K562 (cell line): ENCODE data around the gene APOO. TPM values are rescaled to one million over a fixed set of nuclear protein-coding genes. Genes with fewer than 3 reads are reported as not detected.

Experiments
- ATAC-seq: fragments of 200-7000 bp; cut with Tn5 transposase; 3 replicates; pipeline ENCODE4 v1.9.1; 2020; ENCODE audit warnings: moderate library complexity
- BruUV-seq: library from RNA; stranded (reverse); fragments of 400-500 nt; replicated peaks from 2 replicates; lab custom pipeline; 2021; lab: Mats Ljungman, UMichigan
- CTCF ChIA-PET: fragments of 300-600 bp; formaldehyde crosslinking; extraction: SDS; loops from one replicate; lab custom pipeline; 2021; ENCODE audit warnings: low intra/inter-chr PET ratio; lab: Yijun Ruan, JAX
- POLR2A ChIA-PET: fragments of 300-600, 350-650 bp; sonication (Branson Sonifier 250); formaldehyde crosslinking; extraction: SDS; loops from one replicate; lab custom pipeline; 2021; ENCODE audit warnings: antibody characterized with exemption, inconsistent platforms; lab: Yijun Ruan, JAX
- DNase-seq, 4 experiments: peaks; one replicate each; pipeline versions ENCODE4 v3.0.0 to v3.0.0-alpha.2; 2011 to 2018; ENCODE audit warnings: low spot score in 3 of 4, mixed read lengths in 3 of 4; ENCODE audit errors: extremely low read depth in 1 of 4
- FAIRE-seq: peaks from 2 replicates; lab custom pipeline; 2011; peaks lifted over from hg19 to GRCh38; lab: Jason Lieb, UNC
- H2AFZ ChIP-seq: 2 replicates; pipeline ENCODE4 v1.6.0; 2011; ENCODE audit warnings: low read depth, low read length, control low read depth, inconsistent platforms
- H3K27ac ChIP-seq: fragments of 200-600 bp; 3 replicates; pipeline ENCODE4 v1.8.0; 2011; ENCODE audit warnings: low read depth, mild to moderate bottlenecking, control low read depth, inconsistent platforms, low read length, moderate library complexity, mixed read lengths; ENCODE audit errors: extremely low read depth
- H3K27me3 ChIP-seq, 2 experiments: fragments of 300-600 bp in 1 of 2; 2 replicates in 1 of 2; 3 replicates in 1 of 2; pipeline versions ENCODE4 v1.6.0 to v1.8.0; 2011; ENCODE audit warnings: inconsistent platforms in 2 of 2, low read length in 2 of 2, mild to moderate bottlenecking in 1 of 2, mixed read lengths in 1 of 2, moderate library complexity in 1 of 2; ENCODE audit not compliant: control insufficient read depth in 2 of 2, insufficient read depth in 2 of 2
- H3K36me3 ChIP-seq: fragments of 300-600 bp; 3 replicates; pipeline ENCODE4 v1.8.0; 2011; ENCODE audit warnings: mild to moderate bottlenecking, low read length, inconsistent platforms; ENCODE audit not compliant: control insufficient read depth, insufficient read depth
- H3K4me1 ChIP-seq, 2 experiments: fragments of 200-600 bp in 1 of 2; replicated peaks in 1 of 2; 2 replicates in 1 of 2; 3 replicates in 1 of 2; pipeline versions ENCODE4 v1.5.1 to v1.8.0; 2011; ENCODE audit warnings: inconsistent platforms in 2 of 2, low read length in 2 of 2, mild to moderate bottlenecking in 1 of 2, mixed read lengths in 1 of 2, moderate library complexity in 1 of 2; ENCODE audit not compliant: control insufficient read depth in 2 of 2, insufficient read depth in 2 of 2
- H3K4me2 ChIP-seq: 2 replicates; pipeline ENCODE4 v1.6.1; 2011; ENCODE audit warnings: low read length, control low read depth, inconsistent platforms, mixed read lengths; ENCODE audit not compliant: insufficient read depth
- H3K4me3 ChIP-seq: fragments of 200-600 bp; sonication (generic), shearing (Covaris generic); 2 replicates; pipeline ENCODE4 v1.5.1; 2016; ENCODE audit warnings: control low read depth, inconsistent platforms
- H3K79me2 ChIP-seq: fragments of 200-600 bp; 3 replicates; pipeline ENCODE4 v1.8.0; 2011; ENCODE audit warnings: low read length, inconsistent platforms; ENCODE audit not compliant: control insufficient read depth, insufficient read depth
- H3K9ac ChIP-seq, 2 experiments: 2 replicates each; pipeline versions ENCODE4 v1.6.0 to v1.6.1; 2011; ENCODE audit warnings: low read depth in 2 of 2, low read length in 2 of 2, control low read depth in 1 of 2, inconsistent platforms in 1 of 2, mild to moderate bottlenecking in 1 of 2, mixed read lengths in 1 of 2; ENCODE audit not compliant: insufficient read depth in 1 of 2
- H3K9me1 ChIP-seq: one replicate; pipeline ENCODE4 v1.6.0; 2011; ENCODE audit warnings: inconsistent platforms, mild to moderate bottlenecking, low read length, moderate library complexity; ENCODE audit not compliant: control insufficient read depth, insufficient read depth
- H3K9me3 ChIP-seq: replicated peaks from 2 replicates; pipeline ENCODE4 v1.5.1; 2011; ENCODE audit warnings: low read depth, low read length, inconsistent platforms; ENCODE audit not compliant: control insufficient read depth, insufficient read depth
- H4K20me1 ChIP-seq: replicated peaks from 2 replicates; pipeline ENCODE4 v1.6.1; 2011; ENCODE audit warnings: low read length, inconsistent platforms, mixed read lengths; ENCODE audit not compliant: control insufficient read depth, insufficient read depth
- ARNT ChIP-seq, 2 experiments: fragments of 450-650 bp; IDR thresholded peaks; 2 replicates each; pipeline ENCODE4 v1.6.1; 2016; ENCODE audit warnings: mild to moderate bottlenecking in 1 of 2
- CBX1 ChIP-seq: sonication (generic); IDR thresholded peaks from 2 replicates; pipeline ENCODE4 v1.6.1; 2016; ENCODE audit warnings: antibody characterized with exemption, low read depth, mild to moderate bottlenecking
- ESRRA ChIP-seq: fragments of 450-650 bp; IDR thresholded peaks from 2 replicates; pipeline ENCODE4 v1.6.1; 2014; ENCODE audit warnings: low read depth, mild to moderate bottlenecking, moderate library complexity, borderline replicate concordance
- FOXK2 ChIP-seq, 2 experiments: fragments of 450-650 bp; IDR thresholded peaks in 1 of 2; conservative IDR thresholded peaks in 1 of 2; 2 replicates each; pipeline ENCODE4 v1.6.1; 2016; ENCODE audit warnings: low read depth in 2 of 2, mild to moderate bottlenecking in 1 of 2
- GATA2 ChIP-seq: sonication (generic); formaldehyde crosslinking; IDR thresholded peaks from 2 replicates; pipeline ENCODE4 v1.4.0; 2020; ENCODE audit warnings: mild to moderate bottlenecking, missing genetic modification reagents
- HNRNPUL1 ChIP-seq: fragments of 200-400 bp; formaldehyde crosslinking; IDR thresholded peaks from 2 replicates; pipeline ENCODE4 v1.6.1; 2017; ENCODE audit warnings: low read length
- NFE2L1 ChIP-seq: fragments of 450-650 bp; IDR thresholded peaks from 2 replicates; pipeline ENCODE4 v1.6.1; 2016; ENCODE audit warnings: missing genetic modification characterization, low read depth, mild to moderate bottlenecking, missing compliant biosample characterization, moderate library complexity, borderline replicate concordance
- TRIM28 ChIP-seq: fragments of 450-650 bp; IDR thresholded peaks from 2 replicates; pipeline ENCODE4 v1.6.1; 2017
- ZNF57 ChIP-seq: fragments of 450-650 bp; formaldehyde crosslinking; IDR thresholded peaks from 2 replicates; pipeline ENCODE4 v1.4.0; 2020; ENCODE audit warnings: mild to moderate bottlenecking, moderate library complexity
- WGBS: fragments of 100-300 bp; shearing (Covaris generic); methylation state at CpG from one replicate; pipeline ENCODE4 v1.1.6; 2016; ENCODE audit warnings: low coverage, mixed read lengths; ENCODE audit not compliant: insufficient coverage; ENCODE audit errors: missing lambda C conversion rate; 5-methylcytosine and 5-hydroxymethylcytosine counted together
- in situ Hi-C: fragments of 300-500 bp; cut with MboI; formaldehyde crosslinking; loops from 4 replicates; pipeline ENCODE4 v1.15.0; 2018; ENCODE audit warnings: inconsistent platforms, mixed read lengths
- intact Hi-C: fragments of 100-400 bp; cut with micrococcal nuclease; formaldehyde crosslinking; loops from 2 replicates; pipeline ENCODE4 v1.14.2; 2022
- polyA plus RNA-seq, 8 experiments: library from polyadenylated mRNA; depleted of rRNA in 4 of 8; stranded (reverse) in 5 of 8; unstranded in 3 of 8; fragments of >200 nt; fragmentation: Nextera tagmentation in 2 of 8; fragmentation: Illumina TruSeq in 1 of 8; extraction: Ambion mirVana in 2 of 8; extraction: Trizol in 1 of 8; gene quantifications; 2 replicates each; pipeline versions ENCODE4 v1.2.1 to v1.2.3, GENCODE V29; 2011 to 2014; ENCODE audit warnings: inconsistent platforms in 1 of 8, missing spikeins in 1 of 8
- total RNA-seq, 7 experiments: library from RNA; depleted of rRNA in 6 of 7; stranded (reverse); fragments of >200 nt in 6 of 7; fragmentation: Illumina TruSeq in 2 of 7; extraction: Trizol in 2 of 7; gene quantifications; 2 replicates each; pipeline versions ENCODE4 v1.2.1 to v1.2.3, GENCODE V29; 2011 to 2021; ENCODE audit warnings: low replicate concordance in 1 of 7
- TF ChIP-seq, protein P1 (sequence below): fragments of 250-450 bp; sonication (Bioruptor Pico); IDR thresholded peaks from 2 replicates; pipeline ENCODE4 v1.5.0; 2020; ENCODE audit warnings: mild to moderate bottlenecking
- TF ChIP-seq, protein P2 (sequence below), 3 experiments: IDR thresholded peaks in 2 of 3; conservative IDR thresholded peaks in 1 of 3; 2 replicates each; pipeline ENCODE4 v1.5.1; 2011 to 2012; ENCODE audit warnings: low read length in 3 of 3, mild to moderate bottlenecking in 3 of 3, control low read depth in 2 of 3, improper control_type of control experiment in 1 of 3, inconsistent platforms in 1 of 3, low read depth in 1 of 3, mixed read lengths in 1 of 3, moderate library complexity in 1 of 3; ENCODE audit not compliant: insufficient read depth in 2 of 3

Gene APOO
- total and polyA plus RNA-seq, 9 of the 15 experiments (the other 6 are each of a cell fraction or from before 2014, with no cell fraction given), result 37.3 to 76.4 (median 60.8) TPM

DNA sequence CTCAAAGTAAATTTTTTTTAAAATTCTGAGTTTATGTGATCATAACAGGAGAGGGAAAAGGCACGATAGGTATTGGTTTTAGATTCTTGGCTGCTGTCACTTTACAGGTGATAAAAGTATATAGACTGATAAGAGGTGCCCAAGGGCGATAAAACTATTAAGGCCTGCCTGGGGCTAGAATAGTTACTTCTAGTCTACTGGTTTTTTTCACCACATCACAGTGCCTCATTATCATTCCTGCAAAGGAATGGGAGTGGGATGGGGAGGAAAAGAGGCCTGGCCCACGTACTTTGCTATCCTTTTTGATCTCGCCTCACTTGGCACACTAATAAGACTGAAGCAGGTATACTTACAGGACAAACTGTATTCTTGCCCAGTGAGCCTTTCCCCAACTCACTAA is 46.7 kb upstream of the APOO start:
- H3K4me1 ChIP-seq, result peaks cover 3% of the 10 kb centered on the region in 2 experiments; a peak in 2 of 5 replicates
- peak overlapping the region; percentile 82 for H3K4me2 ChIP-seq
- peaks cover 2% of the 10 kb centered on the region; the same call in 1 of the 3 replicates for H3K79me2 ChIP-seq
- no peaks in the 10 kb centered on the region for H3K27me3 ChIP-seq
- no peak overlapping the region for H3K4me3 ChIP-seq
- no peaks in the 10 kb centered on the region for H3K9me3 ChIP-seq
- CTCF ChIA-PET, result interaction anchor here (0.6 kb wide), 1 partner anchor 365 kb away, joined by 3 read pairs; no protein-coding TSS in a partner anchor
- no peak; the same call in 2 of the 3 replicates for ATAC-seq
- POLR2A ChIA-PET, result no interaction called here
- WGBS, result 43% methylated on average over 4 of the region's 4 CpGs
- no peak for FAIRE-seq
- H4K20me1 ChIP-seq, result no peaks in the 10 kb centered on the region
- peak overlapping the region in 1 of 2 experiments; percentile 84; a peak in 2 of 4 replicates for H3K9ac ChIP-seq
- no peaks in the 10 kb centered on the region for H3K9me1 ChIP-seq
- H3K36me3 ChIP-seq, result no peaks in the 10 kb centered on the region
- H3K27ac ChIP-seq, result peak overlapping the region; percentile 86
- no TSS peak for BruUV-seq
- in situ Hi-C loops, result no loop called here
- peak in 1 of 4 experiments; percentile 12 for DNase-seq
- no peak for TF ChIP-seq ARNT (IDR thresholded peaks at IDR 0.05)
- TF ChIP-seq, all 486 proteins: peak for 0
- intact Hi-C loops, result loop anchor here (5.0 kb wide), 1 partner anchor 47 kb away; the partner anchor contains the start of genes APOO and CXorf58
- H2AFZ ChIP-seq, result peak overlapping the region; percentile 88

DNA sequence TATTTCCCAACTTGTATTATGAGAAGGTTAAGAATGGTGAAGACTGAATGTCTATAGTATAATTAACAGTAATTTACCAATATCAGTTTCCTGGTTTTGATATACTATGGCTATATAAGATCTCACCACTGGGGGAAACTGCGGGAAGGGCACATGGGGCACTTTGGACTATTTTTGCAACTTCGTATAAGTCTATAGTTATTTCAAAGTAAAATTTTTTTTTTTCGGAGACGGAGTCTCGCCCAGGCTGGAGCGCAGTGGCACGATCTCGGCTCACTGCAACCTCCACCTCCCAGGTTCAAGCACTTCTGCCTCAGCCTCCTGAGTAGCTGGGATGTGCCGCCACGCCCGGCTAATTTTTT is 46.2 kb upstream of the APOO start:
- H3K4me2 ChIP-seq, result peak overlapping the region; percentile 82
- TF ChIP-seq HNRNPUL1, result no peak
- no peak for TF ChIP-seq FOXK2 (conservative IDR thresholded peaks at IDR 0.05 in 1 of 2, IDR thresholded peaks at IDR 0.05 in 1 of 2; ENCODE audit: low read depth in 2 of 2)
- TF ChIP-seq ESRRA, result no peak
- TF ChIP-seq NFE2L1 (tag), result no peak
- no peak for TF ChIP-seq TRIM28
- TF ChIP-seq, protein P1, sequence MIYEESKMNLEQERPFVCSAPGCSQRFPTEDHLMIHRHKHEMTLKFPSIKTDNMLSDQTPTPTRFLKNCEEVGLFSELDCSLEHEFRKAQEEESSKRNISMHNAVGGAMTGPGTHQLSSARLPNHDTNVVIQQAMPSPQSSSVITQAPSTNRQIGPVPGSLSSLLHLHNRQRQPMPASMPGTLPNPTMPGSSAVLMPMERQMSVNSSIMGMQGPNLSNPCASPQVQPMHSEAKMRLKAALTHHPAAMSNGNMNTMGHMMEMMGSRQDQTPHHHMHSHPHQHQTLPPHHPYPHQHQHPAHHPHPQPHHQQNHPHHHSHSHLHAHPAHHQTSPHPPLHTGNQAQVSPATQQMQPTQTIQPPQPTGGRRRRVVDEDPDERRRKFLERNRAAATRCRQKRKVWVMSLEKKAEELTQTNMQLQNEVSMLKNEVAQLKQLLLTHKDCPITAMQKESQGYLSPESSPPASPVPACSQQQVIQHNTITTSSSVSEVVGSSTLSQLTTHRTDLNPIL, result no peak
- TF ChIP-seq ZNF57 (CRISPR knock-in tag), result no peak
- TF ChIP-seq CBX1, result no peak
- TF ChIP-seq, protein P2, sequence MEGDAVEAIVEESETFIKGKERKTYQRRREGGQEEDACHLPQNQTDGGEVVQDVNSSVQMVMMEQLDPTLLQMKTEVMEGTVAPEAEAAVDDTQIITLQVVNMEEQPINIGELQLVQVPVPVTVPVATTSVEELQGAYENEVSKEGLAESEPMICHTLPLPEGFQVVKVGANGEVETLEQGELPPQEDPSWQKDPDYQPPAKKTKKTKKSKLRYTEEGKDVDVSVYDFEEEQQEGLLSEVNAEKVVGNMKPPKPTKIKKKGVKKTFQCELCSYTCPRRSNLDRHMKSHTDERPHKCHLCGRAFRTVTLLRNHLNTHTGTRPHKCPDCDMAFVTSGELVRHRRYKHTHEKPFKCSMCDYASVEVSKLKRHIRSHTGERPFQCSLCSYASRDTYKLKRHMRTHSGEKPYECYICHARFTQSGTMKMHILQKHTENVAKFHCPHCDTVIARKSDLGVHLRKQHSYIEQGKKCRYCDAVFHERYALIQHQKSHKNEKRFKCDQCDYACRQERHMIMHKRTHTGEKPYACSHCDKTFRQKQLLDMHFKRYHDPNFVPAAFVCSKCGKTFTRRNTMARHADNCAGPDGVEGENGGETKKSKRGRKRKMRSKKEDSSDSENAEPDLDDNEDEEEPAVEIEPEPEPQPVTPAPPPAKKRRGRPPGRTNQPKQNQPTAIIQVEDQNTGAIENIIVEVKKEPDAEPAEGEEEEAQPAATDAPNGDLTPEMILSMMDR (IDR thresholded peaks at IDR 0.05 in 2 of 3, conservative IDR thresholded peaks at IDR 0.05 in 1 of 3; ENCODE audit: insufficient read depth in 2 of 3, low read depth in 1 of 3, low read length in 3 of 3), result peak in 1 of 3 experiments; percentile 39; a peak in 1 of 6 replicates
- no peak for TF ChIP-seq GATA2

More for the DNA sequence above, 46.2 kb upstream of the APOO start:
- 25% methylated on average over 11 of the region's 11 CpGs for WGBS
- Histone ChIP-seq H3K79me2 (peaks cover 2% of the 10 kb centered on the region; the same call in 1 of the 3 replicates), H2AFZ (peak overlapping the region; percentile 88), H3K4me3 (peak overlapping the region; percentile 39), H3K4me1 (peaks cover 3% of the 10 kb centered on the region in 2 experiments; a peak in 2 of 5 replicates), H3K27ac (peak overlapping the region; percentile 86), H3K36me3 (no peaks in the 10 kb centered on the region), H3K27me3 (no peaks in the 10 kb centered on the region), H3K9ac (peak overlapping the region; percentile 72 to 84), H3K9me1 (no peaks in the 10 kb centered on the region), H4K20me1 (no peaks in the 10 kb centered on the region), H3K9me3 (no peaks in the 10 kb centered on the region)
- FAIRE-seq (peak; percentile 61), ATAC-seq (peak; percentile 64), DNase-seq (peak in 2 of 4 experiments; percentile 22 to 42)
- BruUV-seq, result no TSS peak
- intact Hi-C loops, result loop anchor here (1.0 to 5.0 kb wide), 2 partner anchors 47 to 70 kb away; partner anchors contain the start of genes APOO and CXorf58
- in situ Hi-C loops, result no loop called here
- ChIA-PET CTCF (no interaction called here), POLR2A (interaction anchor here (1.2 to 1.3 kb wide), 2 partner anchors 15 to 52 kb away, joined by 3 to 5 read pairs; no protein-coding TSS in a partner anchor)
